Retinal pigment epithelial cell (primary cell): ENCODE measurements around the gene RAB3IL1.

Experiments used
- DNase-seq: peaks from one replicate; pipeline ENCODE4 v3.0.0-alpha.2; 2010; ENCODE audit warnings: low read depth
- H3K4me3 ChIP-seq: 2 replicates; pipeline ENCODE4 v1.5.1; 2011; ENCODE audit warnings: mild to moderate bottlenecking, low read length, control low read depth, moderate library complexity
- CTCF ChIP-seq: conservative IDR thresholded peaks from 2 replicates; pipeline ENCODE4 v1.5.1; 2011; ENCODE audit warnings: low read depth, low read length, control low read depth, inconsistent platforms

The RAB3IL1 gene

GRCh38 chr11:61962213-61963015 is 45.0 kb upstream of the RAB3IL1 start:
- DNase-seq, result no peak
- no peak overlapping the region for H3K4me3 ChIP-seq

GRCh38 chr11:61961570-61962212 is 44.3 kb upstream of the RAB3IL1 start:
- no peak for TF ChIP-seq CTCF
- H3K4me3 ChIP-seq, result no peak overlapping the region
- no peak for DNase-seq

More at GRCh38 chr11:61962213-61963015, 45.0 kb upstream of the RAB3IL1 start:
- no peak for TF ChIP-seq CTCF

GRCh38 chr11:61960532-61960931 is 43.2 kb upstream of the RAB3IL1 start:
- no peak overlapping the region for H3K4me3 ChIP-seq
- no peak for DNase-seq
- no peak for TF ChIP-seq CTCF

- DNase-seq, result no peak
- no peak overlapping the region for H3K4me3 ChIP-seq
- TF ChIP-seq CTCF, result no peak
These were observed 42.3 kb upstream of the RAB3IL1 start for GRCh38 chr11:61959678-61960077.

GRCh38 chr11:61959114-61959513 is 41.7 kb upstream of the RAB3IL1 start:
- TF ChIP-seq CTCF, result no peak
- no peak overlapping the region for H3K4me3 ChIP-seq
- DNase-seq, result no peak

GRCh38 chr11:61958590-61958989 is 41.2 kb upstream of the RAB3IL1 start:
- H3K4me3 ChIP-seq, result no peak overlapping the region
- no peak for TF ChIP-seq CTCF
- no peak for DNase-seq
